ENCODE data around the gene PRKAR1B.
A peak's percentile ranks its signal among the peaks of the same experiment; 100 is the strongest.

The PRKAR1B gene

GRCh38 chr7:608361-608760, 118.7 kb downstream of the PRKAR1B start:
- Histone ChIP-seq H3K36me3 (ENCODE audit: insufficient read depth, insufficient read length, low read length) (peaks cover 7% of the 10 kb centered on the region), H3K4me3 (ENCODE audit: insufficient read length, low read depth) (no peak overlapping the region), H3K9ac (ENCODE audit: insufficient read length, low read depth) (no peak overlapping the region), H3K4me1 (ENCODE audit: insufficient read depth, insufficient read length) (peaks cover 24% of the 10 kb centered on the region), H3K27me3 (ENCODE audit: insufficient read depth, insufficient read length) (no peaks in the 10 kb centered on the region), H3K9me3 (ENCODE audit: insufficient read depth, low read length) (no peaks in the 10 kb centered on the region)
- no peak for DNase-seq (ENCODE audit: low read depth, low spot score)
- TF ChIP-seq YY1 (IDR thresholded peaks at IDR 0.05; ENCODE audit: insufficient read depth, insufficient read length) (no peak), SUZ12 (IDR thresholded peaks at IDR 0.05; ENCODE audit: extremely low read depth, insufficient read depth, insufficient read length) (no peak), ZNF274 (IDR thresholded peaks at IDR 0.05; ENCODE audit: low read depth, low read length) (no peak)

GRCh38 chr7:607938-608337, 119.1 kb downstream of the PRKAR1B start:
- H3K36me3 ChIP-seq (ENCODE audit: insufficient read depth, insufficient read length, low read length) = peaks cover 7% of the 10 kb centered on the region
- no peak for DNase-seq (ENCODE audit: low read depth, low spot score)
- no peak overlapping the region for H3K4me3 ChIP-seq (ENCODE audit: insufficient read length, low read depth)
- no peak for TF ChIP-seq ZNF274 (IDR thresholded peaks at IDR 0.05; ENCODE audit: low read depth, low read length)
- TF ChIP-seq SUZ12 (IDR thresholded peaks at IDR 0.05; ENCODE audit: extremely low read depth, insufficient read depth, insufficient read length) = no peak
- TF ChIP-seq YY1 (IDR thresholded peaks at IDR 0.05; ENCODE audit: insufficient read depth, insufficient read length) = no peak
- H3K9ac ChIP-seq (ENCODE audit: insufficient read length, low read depth) = no peak overlapping the region
- H3K9me3 ChIP-seq (ENCODE audit: insufficient read depth, low read length) = no peaks in the 10 kb centered on the region
- peaks cover 28% of the 10 kb centered on the region for H3K4me1 ChIP-seq (ENCODE audit: insufficient read depth, insufficient read length)
- H3K27me3 ChIP-seq (ENCODE audit: insufficient read depth, insufficient read length) = no peaks in the 10 kb centered on the region

- no peak overlapping the region for H3K9ac ChIP-seq (ENCODE audit: insufficient read length, low read depth)
Observed at GRCh38 chr7:605661-606450, 121.2 kb downstream of the PRKAR1B start.

GRCh38 chr7:604884-605531, 122.1 kb downstream of the PRKAR1B start:
- Histone ChIP-seq H3K36me3 (ENCODE audit: insufficient read depth, insufficient read length, low read length) (peaks cover 7% of the 10 kb centered on the region), H3K9me3 (ENCODE audit: insufficient read depth, low read length) (no peaks in the 10 kb centered on the region), H3K27me3 (ENCODE audit: insufficient read depth, insufficient read length) (no peaks in the 10 kb centered on the region), H3K4me3 (ENCODE audit: insufficient read length, low read depth) (no peak overlapping the region), H3K4me1 (ENCODE audit: insufficient read depth, insufficient read length) (peaks cover 25% of the 10 kb centered on the region), H3K9ac (ENCODE audit: insufficient read length, low read depth) (peak overlapping the region; percentile 22)
- TF ChIP-seq ZNF274 (IDR thresholded peaks at IDR 0.05; ENCODE audit: low read depth, low read length) (no peak), YY1 (IDR thresholded peaks at IDR 0.05; ENCODE audit: insufficient read depth, insufficient read length) (no peak), SUZ12 (IDR thresholded peaks at IDR 0.05; ENCODE audit: extremely low read depth, insufficient read depth, insufficient read length) (no peak)
- DNase-seq (ENCODE audit: low read depth, low spot score) = no peak

More at GRCh38 chr7:605661-606450, 121.2 kb downstream of the PRKAR1B start:
- Histone ChIP-seq H3K27me3 (ENCODE audit: insufficient read depth, insufficient read length) (no peaks in the 10 kb centered on the region), H3K4me1 (ENCODE audit: insufficient read depth, insufficient read length) (peaks cover 29% of the 10 kb centered on the region), H3K36me3 (ENCODE audit: insufficient read depth, insufficient read length, low read length) (peaks cover 7% of the 10 kb centered on the region), H3K9me3 (ENCODE audit: insufficient read depth, low read length) (no peaks in the 10 kb centered on the region), H3K4me3 (ENCODE audit: insufficient read length, low read depth) (no peak overlapping the region)
- TF ChIP-seq YY1 (IDR thresholded peaks at IDR 0.05; ENCODE audit: insufficient read depth, insufficient read length) (no peak), ZNF274 (IDR thresholded peaks at IDR 0.05; ENCODE audit: low read depth, low read length) (no peak), SUZ12 (IDR thresholded peaks at IDR 0.05; ENCODE audit: extremely low read depth, insufficient read depth, insufficient read length) (no peak)
- no peak for DNase-seq (ENCODE audit: low read depth, low spot score)

- Histone ChIP-seq H3K27me3 (ENCODE audit: insufficient read depth, insufficient read length) (no peaks in the 10 kb centered on the region), H3K9ac (ENCODE audit: insufficient read length, low read depth) (peak overlapping the region; percentile 22), H3K4me3 (ENCODE audit: insufficient read length, low read depth) (no peak overlapping the region), H3K36me3 (ENCODE audit: insufficient read depth, insufficient read length, low read length) (peaks cover 7% of the 10 kb centered on the region), H3K9me3 (ENCODE audit: insufficient read depth, low read length) (no peaks in the 10 kb centered on the region), H3K4me1 (ENCODE audit: insufficient read depth, insufficient read length) (peaks cover 24% of the 10 kb centered on the region)
- TF ChIP-seq YY1 (IDR thresholded peaks at IDR 0.05; ENCODE audit: insufficient read depth, insufficient read length) = no peak
- TF ChIP-seq ZNF274 (IDR thresholded peaks at IDR 0.05; ENCODE audit: low read depth, low read length) = no peak
- no peak for TF ChIP-seq SUZ12 (IDR thresholded peaks at IDR 0.05; ENCODE audit: extremely low read depth, insufficient read depth, insufficient read length)
- no peak for DNase-seq (ENCODE audit: low read depth, low spot score)
Observed at GRCh38 chr7:604001-604883, 122.8 kb downstream of the PRKAR1B start.

GRCh38 chr7:603152-603951, 123.7 kb downstream of the PRKAR1B start:
- Histone ChIP-seq H3K9me3 (ENCODE audit: insufficient read depth, low read length) (no peaks in the 10 kb centered on the region), H3K9ac (ENCODE audit: insufficient read length, low read depth) (no peak overlapping the region), H3K4me3 (ENCODE audit: insufficient read length, low read depth) (no peak overlapping the region), H3K27me3 (ENCODE audit: insufficient read depth, insufficient read length) (no peaks in the 10 kb centered on the region), H3K36me3 (ENCODE audit: insufficient read depth, insufficient read length, low read length) (peaks cover 7% of the 10 kb centered on the region), H3K4me1 (ENCODE audit: insufficient read depth, insufficient read length) (peaks cover 24% of the 10 kb centered on the region)
- TF ChIP-seq YY1 (IDR thresholded peaks at IDR 0.05; ENCODE audit: insufficient read depth, insufficient read length) (no peak), ZNF274 (IDR thresholded peaks at IDR 0.05; ENCODE audit: low read depth, low read length) (no peak), SUZ12 (IDR thresholded peaks at IDR 0.05; ENCODE audit: extremely low read depth, insufficient read depth, insufficient read length) (no peak)
- no peak for DNase-seq (ENCODE audit: low read depth, low spot score)

Measured in NT2/D1 (cell line).